AG08395 (cell line): ENCODE results near the gene MAP2K4.
"Not testable (repeated sequence)": the region's sequence is repeated elsewhere in the genome, so short reads cannot be mapped to it uniquely, and the experiment has no call there.

Source experiments
- DNase-seq: peaks from one replicate; pipeline ENCODE4 v3.0.0; 2012; ENCODE audit warnings: mixed read lengths, low spot score

MAP2K4 gene

DNA sequence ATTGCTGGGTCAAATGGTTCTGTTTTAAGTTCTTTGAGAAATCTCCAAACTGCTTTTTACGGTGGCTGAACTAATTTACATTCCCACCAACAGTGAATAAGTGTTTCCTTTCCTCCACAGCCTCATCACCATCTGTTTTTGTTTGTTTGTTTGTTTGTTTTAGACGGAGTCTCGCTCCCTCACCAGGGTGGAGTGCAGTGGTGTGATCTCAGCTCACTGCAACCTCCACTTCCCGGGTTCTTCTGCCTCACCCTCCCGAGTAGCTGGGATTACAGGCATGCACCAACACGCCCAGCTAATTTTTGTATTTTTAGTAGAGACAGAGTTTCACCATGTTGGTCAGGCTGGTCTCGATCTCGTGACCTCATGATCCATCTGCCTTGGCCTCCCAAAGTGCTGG lies 141.5 kb downstream of the MAP2K4 start:
- not testable (repeated sequence) for DNase-seq

GRCh38 chr17:12164085-12164484 lies 143.4 kb downstream of the MAP2K4 start:
- DNase-seq: no peak

- DNase-seq: no peak
Observed at GRCh38 chr17:12178644-12179330, 158.1 kb downstream of the MAP2K4 start.

- peak; percentile 57 for DNase-seq
Observed at GRCh38 chr17:12180644-12181261, 160.1 kb downstream of the MAP2K4 start.

DNA sequence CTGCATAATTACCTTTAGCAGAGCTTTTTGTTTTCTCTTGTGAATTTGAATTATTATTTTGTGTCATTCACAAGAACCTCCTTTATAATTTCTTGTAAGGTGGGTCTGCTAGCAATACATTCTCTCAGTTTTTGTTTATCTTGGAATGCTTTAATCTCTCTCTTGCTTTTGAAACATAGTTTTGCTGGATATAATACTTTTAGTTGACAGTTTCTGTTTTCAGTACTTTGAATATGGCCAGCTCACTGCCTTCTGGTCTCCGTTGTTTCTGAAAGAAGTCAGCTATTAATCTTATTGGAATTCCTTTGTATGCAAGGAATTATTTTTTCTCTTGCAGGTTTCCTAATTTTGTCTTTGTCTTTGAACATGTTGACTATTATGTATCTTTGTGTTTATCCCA lies 167.0 kb downstream of the MAP2K4 start:
- DNase-seq: no peak

DNA sequence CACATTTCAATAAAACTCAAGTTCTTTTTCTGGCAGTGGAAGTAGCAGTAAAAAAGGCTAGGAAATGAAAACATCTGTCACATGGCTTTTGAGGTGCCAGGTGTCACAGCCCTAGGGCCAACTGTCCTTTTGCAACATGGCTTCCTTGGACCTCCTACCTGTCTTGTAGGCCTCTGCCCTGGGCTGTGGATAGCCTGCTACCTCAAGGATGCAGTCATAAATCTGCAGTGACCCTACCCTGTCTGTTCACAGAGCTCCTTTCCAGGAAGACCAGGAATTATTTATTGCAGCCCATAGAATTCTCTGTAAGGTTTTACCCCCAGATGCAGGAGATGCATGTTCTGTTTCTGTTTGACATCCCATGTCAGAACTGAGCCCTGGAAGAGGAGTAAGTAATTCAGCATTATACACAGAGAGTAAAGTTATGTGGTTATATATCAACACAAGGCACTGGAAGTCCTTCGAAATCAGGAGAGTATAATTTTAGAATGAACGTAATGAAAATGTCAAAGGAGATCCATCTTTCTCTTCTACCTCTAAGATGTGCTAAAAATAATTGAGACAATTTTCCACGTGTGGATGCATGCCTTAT lies 172.6 kb downstream of the MAP2K4 start:
- no peak for DNase-seq
